Parietal lobe (tissue), 1 donor: ENCODE measurements around the gene PDGFB. TPM values are rescaled to one million over a fixed set of nuclear protein-coding genes. Genes with fewer than 3 reads are reported as not detected.

Experiments
- total RNA-seq: library from RNA; depleted of rRNA; stranded (reverse); fragments of >200 nt; gene quantifications from one replicate; pipeline ENCODE4 v1.2.3, GENCODE V29; 2014

The PDGFB gene
- total RNA-seq: 1.6 TPM

DNA sequence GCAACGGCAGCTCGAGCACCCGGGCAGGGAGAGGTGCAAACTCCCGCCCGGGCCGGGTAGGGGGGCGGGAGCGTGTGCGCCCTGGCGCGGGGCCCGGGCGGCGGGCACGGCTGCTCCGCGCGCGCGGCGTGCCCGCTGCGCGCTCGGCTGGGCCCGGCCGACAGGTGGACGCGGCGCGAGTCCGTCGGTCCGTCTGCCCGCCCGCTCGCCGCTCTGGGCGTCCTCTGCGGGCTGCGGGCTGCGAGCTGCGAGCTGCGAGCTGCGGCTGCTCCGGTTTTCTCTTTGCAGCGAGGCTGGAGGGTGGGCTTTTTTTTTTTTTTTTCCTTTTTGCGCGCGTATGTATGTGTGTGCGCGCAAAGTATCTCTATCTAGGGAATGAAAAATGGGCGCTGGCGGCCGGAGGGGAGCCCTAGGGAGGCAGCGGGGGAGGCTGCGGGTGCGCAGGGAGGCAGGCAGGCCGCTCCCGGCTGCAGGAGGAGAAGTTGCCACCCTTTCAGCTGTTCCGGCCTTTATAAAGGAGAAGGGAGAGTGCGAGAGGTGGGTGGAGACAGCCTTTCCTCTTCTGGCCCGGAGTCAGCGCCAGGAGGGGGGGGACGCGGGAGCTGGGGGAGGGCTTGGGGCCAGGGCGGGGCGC lies at the start of gene PDGFB:
TSS of gene PDGFB (minus strand) at position 487 of the 634 bp plus-strand sequence. CDS start 1,019 bp downstream, outside the sequence.

Other genes with a start within 250 kb of the PDGFB start
- 0.31 TPM for gene APOBEC3C, start 230.7 kb downstream of the PDGFB start, total RNA-seq
- not detected for gene APOBEC3D, start 223.9 kb downstream of the PDGFB start, total RNA-seq
- gene APOBEC3F, start 204.1 kb downstream of the PDGFB start, total RNA-seq: not detected
- gene APOBEC3G, start 167.7 kb downstream of the PDGFB start, total RNA-seq: 1.6 TPM
- gene APOBEC3H, start 147.7 kb downstream of the PDGFB start, total RNA-seq: not detected
- 12.5 TPM for gene CBX7, start 92.3 kb downstream of the PDGFB start, total RNA-seq
- gene RPL3, start 74.6 kb upstream of the PDGFB start, total RNA-seq: 1,222 TPM
- gene SYNGR1, start 105.0 kb upstream of the PDGFB start, total RNA-seq: 68.9 TPM
- gene TAB1, start 154.8 kb upstream of the PDGFB start, total RNA-seq: 35.4 TPM
- 26.6 TPM for gene MGAT3, start 212.0 kb upstream of the PDGFB start, total RNA-seq